Mucosa of rectum (tissue), 2 donors: Measurements from ENCODE around the gene ATP6V0C.
A peak's percentile ranks its signal among the peaks of the same experiment; 100 is the strongest.
"Not testable (repeated sequence)": the region's sequence is repeated elsewhere in the genome, so short reads cannot be mapped to it uniquely, and the experiment has no call there.

Experiments
- H3K27ac ChIP-seq, 2 donors: one replicate each; pipeline ENCODE4 v1.7.0; 2013; ENCODE audit warnings: inconsistent platforms in 2 of 2, low read depth in 2 of 2, low read length in 2 of 2
- H3K27me3 ChIP-seq, 2 donors: one replicate each; pipeline ENCODE4 v1.7.0; 2013; ENCODE audit warnings: low read length in 2 of 2; ENCODE audit not compliant: control insufficient read depth in 2 of 2, insufficient read depth in 2 of 2
- H3K36me3 ChIP-seq, 2 donors: one replicate each; pipeline ENCODE4 v1.7.0; 2013; ENCODE audit warnings: low read length in 2 of 2; ENCODE audit not compliant: control insufficient read depth in 2 of 2, insufficient read depth in 2 of 2
- H3K4me1 ChIP-seq, 2 donors: one replicate each; pipeline ENCODE4 v1.7.0; 2013; ENCODE audit warnings: low read length in 2 of 2, mild to moderate bottlenecking in 1 of 2; ENCODE audit not compliant: control insufficient read depth in 2 of 2, insufficient read depth in 2 of 2
- H3K4me3 ChIP-seq, 2 donors: one replicate each; pipeline ENCODE4 v1.7.0; 2013; ENCODE audit warnings: low read length in 2 of 2
- H3K9ac ChIP-seq, 2 donors: one replicate each; pipeline ENCODE4 v1.7.0; 2013; ENCODE audit warnings: low read length in 2 of 2, low read depth in 1 of 2, mild to moderate bottlenecking in 1 of 2
- H3K9me3 ChIP-seq, 2 donors: one replicate each; pipeline ENCODE4 v1.7.0; 2013; ENCODE audit warnings: low read length in 2 of 2; ENCODE audit not compliant: control insufficient read depth in 2 of 2
- donor health status: healthy.
- donor health status: Normal muscosa, but diverticular disease.

ATP6V0C gene

DNA sequence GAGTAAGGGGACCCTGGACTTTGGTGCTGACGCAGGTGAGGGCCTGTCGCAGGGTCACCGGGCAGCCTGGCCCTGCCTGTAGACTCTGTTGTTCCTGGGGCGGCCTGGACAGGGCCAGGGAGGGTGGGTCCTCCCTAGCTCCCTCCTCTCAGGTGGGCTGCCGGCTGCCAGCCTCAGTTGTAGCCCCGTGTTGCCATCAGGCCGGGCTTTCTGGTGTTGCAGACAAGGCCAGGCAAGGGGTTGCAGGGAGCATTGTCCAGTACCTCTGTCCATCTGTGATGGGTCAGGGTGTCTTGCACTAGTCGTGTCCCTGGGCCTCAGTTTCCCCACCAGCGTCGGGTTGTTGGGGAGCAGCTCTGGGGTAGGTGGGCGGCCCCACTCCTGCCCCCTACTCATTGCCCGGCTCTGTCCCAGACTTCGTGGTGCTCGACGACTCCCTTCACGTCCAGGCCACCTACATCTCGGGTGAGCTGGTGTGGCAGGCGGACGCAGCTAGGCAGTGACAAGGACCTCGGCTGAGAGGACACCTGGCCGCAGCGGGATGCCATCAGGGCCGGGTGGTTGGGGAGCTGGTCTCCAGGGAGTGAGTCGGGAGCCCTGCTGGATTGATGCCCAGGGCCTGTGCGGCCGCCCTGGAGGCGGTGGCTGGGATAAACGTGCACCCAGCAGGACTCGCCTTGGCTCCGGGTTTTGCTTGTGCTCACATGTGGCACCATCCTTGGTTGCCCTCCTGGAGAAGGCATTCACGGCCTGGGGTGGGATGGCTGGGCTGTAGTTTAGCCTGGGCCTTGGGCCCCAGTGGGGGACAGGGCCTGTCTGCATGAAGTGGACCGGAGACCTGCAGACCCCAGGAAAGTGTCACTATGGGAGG, 15.5 kb downstream of the ATP6V0C start:
- no peaks in the 10 kb centered on the region for H3K27me3 ChIP-seq
- no peak overlapping the region for H3K4me3 ChIP-seq
- H3K27ac ChIP-seq = no peak overlapping the region
- H3K9ac ChIP-seq = no peak overlapping the region
- peaks cover 14 to 18% of the 10 kb centered on the region in 2 donors for H3K4me1 ChIP-seq
- peaks cover 19 to 28% of the 10 kb centered on the region in 2 donors for H3K36me3 ChIP-seq
- no peaks in the 10 kb centered on the region for H3K9me3 ChIP-seq

DNA sequence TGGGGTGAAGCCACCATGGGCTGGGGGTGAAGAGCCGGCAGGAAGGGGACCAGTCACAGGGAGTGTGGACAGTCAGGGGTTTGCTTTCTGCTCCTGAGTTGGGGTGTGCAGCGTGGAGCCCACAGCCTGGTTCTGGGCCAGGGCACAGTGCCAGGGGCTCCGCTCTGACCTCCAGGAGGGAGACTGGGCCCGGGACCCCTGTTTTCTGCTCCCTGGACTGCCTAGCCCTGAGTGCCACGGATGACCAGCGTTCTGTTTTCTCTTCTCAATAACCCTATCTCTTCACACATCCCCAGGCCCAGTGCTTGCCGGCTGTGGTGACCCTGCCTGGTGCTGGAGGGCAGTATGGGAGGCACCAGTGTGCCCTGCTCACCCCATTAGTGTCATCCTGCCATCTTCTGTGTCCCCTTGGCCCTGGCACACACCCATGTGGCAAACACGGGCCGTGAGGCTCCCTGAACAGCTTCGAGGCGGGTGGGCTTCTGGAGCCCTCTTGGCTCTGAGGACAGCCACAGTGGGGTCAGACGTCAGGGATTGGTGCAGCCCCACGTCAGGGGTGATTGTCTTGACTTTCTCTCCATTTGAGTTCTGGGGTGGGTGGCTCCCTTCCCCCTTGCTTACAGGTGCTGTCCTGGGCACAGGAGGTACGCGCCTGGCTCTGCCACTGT, 16.3 kb downstream of the ATP6V0C start:
- H3K9ac ChIP-seq = no peak overlapping the region
- peaks cover 14 to 28% of the 10 kb centered on the region in 2 donors for H3K36me3 ChIP-seq
- no peaks in the 10 kb centered on the region for H3K27me3 ChIP-seq
- no peak overlapping the region for H3K4me3 ChIP-seq
- peaks cover 7 to 12% of the 10 kb centered on the region in 2 donors for H3K4me1 ChIP-seq
- no peak overlapping the region for H3K27ac ChIP-seq
- H3K9me3 ChIP-seq = no peaks in the 10 kb centered on the region

DNA sequence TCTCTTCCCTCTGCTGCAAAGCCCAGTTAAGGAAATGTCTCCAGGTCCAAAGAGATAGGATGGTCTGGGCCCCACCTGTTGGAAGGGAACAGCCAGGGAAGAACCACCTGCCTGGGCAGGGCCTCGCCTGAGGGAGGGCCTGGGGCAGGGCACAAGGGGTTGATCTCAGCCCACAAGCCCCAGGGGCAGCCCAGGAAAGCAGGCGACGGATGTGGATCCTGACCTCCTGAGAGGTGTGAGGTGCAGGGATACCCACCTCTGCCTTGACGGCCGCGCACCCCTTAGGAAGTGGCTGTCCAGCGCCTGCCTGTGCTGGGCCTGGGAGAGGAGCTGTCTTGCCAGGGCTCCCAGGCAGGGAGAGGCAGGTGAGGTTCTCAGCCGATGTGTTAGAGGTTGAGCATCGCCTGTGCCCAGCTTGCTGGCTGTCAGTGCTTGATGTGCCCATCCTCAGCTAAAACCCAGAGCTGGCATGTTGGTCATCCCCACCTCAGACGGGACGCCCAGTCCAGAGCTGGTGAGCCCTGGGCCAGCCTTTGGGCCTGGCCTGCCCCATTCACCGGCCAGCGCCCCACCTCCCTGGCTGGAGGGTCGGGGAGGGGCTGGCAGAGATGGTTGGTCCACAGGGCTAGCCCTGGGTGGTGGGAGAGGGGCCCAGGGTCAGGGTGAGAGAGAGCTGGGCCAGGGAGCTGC, 17.0 kb downstream of the ATP6V0C start:
- Histone ChIP-seq H3K27me3 (no peaks in the 10 kb centered on the region), H3K36me3 (peaks cover 14 to 28% of the 10 kb centered on the region in 2 donors), H3K9ac (peak overlapping the region in 1 of 2 donors; percentile 96), H3K9me3 (no peaks in the 10 kb centered on the region), H3K4me3 (no peak overlapping the region), H3K4me1 (peaks cover 7 to 12% of the 10 kb centered on the region in 2 donors), H3K27ac (peak overlapping the region in 1 of 2 donors; percentile 99)

DNA sequence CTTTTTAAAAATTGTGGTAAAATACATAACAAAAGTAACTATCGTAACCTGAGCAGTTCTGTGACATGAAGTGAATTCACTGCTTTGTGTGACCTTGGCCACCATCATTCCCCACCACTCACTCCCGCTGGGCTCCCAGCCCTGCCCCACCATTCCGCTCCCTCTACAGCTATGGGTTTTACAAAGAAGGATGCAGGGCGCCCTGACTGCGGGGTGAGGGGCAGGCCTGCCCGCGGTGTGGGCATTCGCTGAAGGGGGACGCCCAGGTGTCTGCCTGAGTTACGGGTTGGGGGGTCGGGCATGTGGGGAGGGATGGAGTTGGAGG, 17.6 kb downstream of the ATP6V0C start, which contains the start of gene CEMP1:
TSS of gene CEMP1 (minus strand) at position 38 of the 325 bp plus-strand sequence. CDS start 335 bp downstream, outside the sequence.
- Histone ChIP-seq H3K4me1 (peaks cover 12 to 16% of the 10 kb centered on the region in 2 donors), H3K27me3 (no peaks in the 10 kb centered on the region), H3K4me3 (peak within 1 kb of the TSS; percentile 78 to 84), H3K9ac (peak within 1 kb of the TSS; percentile 96 to 99), H3K27ac (peak within 1 kb of the TSS; percentile 96 to 99), H3K36me3 (peaks cover 10 to 22% of the 10 kb centered on the region in 2 donors), H3K9me3 (no peaks in the 10 kb centered on the region)

DNA sequence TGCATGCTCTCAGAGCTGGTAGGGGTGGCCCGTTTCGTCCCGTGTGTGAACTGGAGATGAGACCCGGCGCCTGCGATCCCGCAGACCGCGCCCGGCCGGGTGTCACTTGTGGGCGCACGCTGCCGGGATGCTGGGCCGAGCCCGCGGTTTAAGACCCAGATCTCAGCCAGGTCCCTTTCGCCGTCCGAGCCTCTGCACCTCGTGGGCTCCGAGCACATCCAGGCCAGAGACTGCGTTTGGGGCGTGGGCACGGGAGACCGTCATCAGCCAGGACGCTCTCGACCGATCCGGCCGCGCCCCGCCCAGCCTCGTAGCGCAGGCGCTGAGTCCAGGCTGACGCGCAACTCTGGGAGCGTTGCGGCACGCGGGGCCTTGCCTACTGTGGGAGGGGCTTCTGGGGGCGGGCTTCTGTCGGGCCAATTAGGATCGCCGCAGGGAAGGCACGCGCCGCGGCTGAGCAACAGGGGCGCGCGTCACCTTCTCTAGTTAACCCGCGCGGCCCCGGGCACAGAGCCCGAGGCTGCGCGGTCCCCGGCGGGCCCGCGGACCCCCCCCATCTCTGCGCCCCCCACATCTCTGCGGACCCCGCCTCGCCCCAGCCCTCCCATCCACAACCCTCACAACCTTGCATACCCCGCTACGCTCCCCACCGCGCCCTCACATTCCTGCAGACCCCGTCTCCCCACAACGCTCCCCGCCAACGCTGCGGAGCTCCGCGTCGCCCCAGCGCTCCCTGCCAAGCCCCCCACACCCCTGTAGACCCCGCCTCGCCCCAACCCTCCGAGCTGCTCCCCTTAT, 18.1 kb downstream of the ATP6V0C start:
- peak overlapping the region; percentile 96 to 99 for H3K9ac ChIP-seq
- H3K9me3 ChIP-seq = no peaks in the 10 kb centered on the region
- H3K4me1 ChIP-seq = peaks cover 13 to 18% of the 10 kb centered on the region in 2 donors
- H3K27ac ChIP-seq = peak overlapping the region; percentile 96 to 99
- peaks cover 9 to 21% of the 10 kb centered on the region in 2 donors for H3K36me3 ChIP-seq
- H3K27me3 ChIP-seq = no peaks in the 10 kb centered on the region
- peak overlapping the region; percentile 78 to 84 for H3K4me3 ChIP-seq

DNA sequence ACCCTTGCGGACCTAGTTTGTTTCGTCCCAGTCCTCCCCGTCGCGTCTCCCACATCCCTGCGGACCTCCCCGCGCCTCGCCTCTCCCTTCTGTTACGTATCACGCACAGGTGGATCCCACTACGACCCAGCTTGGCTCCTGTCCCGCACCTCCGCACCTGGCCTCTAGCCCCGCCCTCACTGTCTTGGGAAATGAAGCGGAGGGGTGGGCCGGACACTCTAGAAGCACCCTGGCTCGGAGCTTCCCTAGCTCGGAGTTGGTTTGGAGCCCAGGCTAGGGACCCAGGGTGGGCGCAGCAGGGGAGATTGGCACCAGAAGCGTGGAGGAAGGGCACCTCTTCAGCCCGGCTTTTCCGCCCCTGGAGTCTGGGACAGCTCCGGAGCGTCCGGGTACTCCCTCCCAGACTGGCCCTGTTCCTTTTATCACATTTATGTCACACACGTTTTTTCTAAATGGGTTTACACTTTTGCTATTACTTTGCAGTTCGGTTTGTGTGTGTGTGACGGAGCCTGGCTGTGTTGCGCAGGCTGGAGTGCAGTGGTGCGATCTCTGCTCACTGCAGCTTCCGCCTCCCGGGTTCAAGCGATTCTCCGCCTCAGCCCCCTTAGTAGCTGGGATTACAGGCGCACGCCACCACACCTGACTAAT, 18.9 kb downstream of the ATP6V0C start:
- H3K27ac ChIP-seq = peak overlapping the region; percentile 96 to 99
- no peaks in the 10 kb centered on the region for H3K27me3 ChIP-seq
- H3K9ac ChIP-seq = peak overlapping the region; percentile 96 to 99
- no peaks in the 10 kb centered on the region for H3K9me3 ChIP-seq
- H3K36me3 ChIP-seq = peaks cover 6 to 17% of the 10 kb centered on the region in 2 donors
- peaks cover 13 to 23% of the 10 kb centered on the region in 2 donors for H3K4me1 ChIP-seq
- H3K4me3 ChIP-seq = peak overlapping the region; percentile 76 to 84

DNA sequence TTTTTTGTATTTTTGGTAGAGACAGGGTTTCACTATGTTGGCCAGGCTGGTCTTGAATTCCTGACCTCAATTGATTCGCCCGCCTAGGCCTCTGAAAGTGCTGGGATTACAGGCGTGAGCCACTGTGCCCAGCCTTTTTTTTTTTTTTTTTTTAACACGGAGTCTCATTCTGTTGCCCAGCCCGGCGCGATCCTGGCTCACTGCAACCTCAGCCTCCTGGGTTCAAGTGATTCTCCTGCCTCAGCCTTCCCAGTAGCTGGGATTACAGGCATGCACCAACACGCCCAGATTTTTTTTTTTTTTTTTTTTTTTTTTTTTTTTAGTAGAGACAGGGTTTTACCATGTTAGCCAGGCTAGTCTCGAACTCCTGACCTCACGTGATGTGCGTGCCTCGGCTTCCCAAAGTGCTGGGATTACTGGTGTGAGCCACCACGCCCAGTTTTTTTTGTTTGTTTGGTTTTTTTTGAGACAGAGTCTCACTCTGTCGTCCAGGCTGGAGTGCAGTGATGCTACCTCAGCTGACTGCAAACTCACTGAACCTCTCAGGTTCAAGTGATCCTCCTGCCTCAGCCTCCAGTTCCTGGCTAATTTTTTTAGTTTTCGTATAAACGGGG, 19.5 kb downstream of the ATP6V0C start:
- H3K9ac ChIP-seq = peak overlapping the region in 1 of 2 donors; percentile 96
- H3K4me1 ChIP-seq = peaks cover 13 to 23% of the 10 kb centered on the region in 2 donors

DNA sequence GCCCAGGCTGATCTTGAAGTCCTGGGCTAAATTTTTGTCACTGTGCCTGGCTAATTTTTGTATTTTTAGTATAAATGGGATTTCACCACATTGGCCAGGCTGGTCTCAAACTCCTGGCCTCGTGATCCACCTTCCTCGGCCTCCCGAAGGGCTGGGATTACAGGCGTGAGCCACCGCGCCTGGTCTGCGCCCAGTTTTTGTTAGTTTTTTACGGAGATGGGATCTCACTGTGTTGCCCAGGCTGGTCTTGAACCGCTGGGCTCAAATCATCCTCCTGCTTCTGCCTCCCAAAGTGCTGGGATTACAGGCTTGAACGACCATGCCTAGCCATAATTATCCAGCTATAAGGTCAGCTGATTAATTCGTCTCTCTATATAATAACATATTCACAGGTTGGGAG, 20.2 kb downstream of the ATP6V0C start:
- no peaks in the 10 kb centered on the region for H3K27me3 ChIP-seq
- H3K9ac ChIP-seq = no peak overlapping the region
- no peaks in the 10 kb centered on the region for H3K9me3 ChIP-seq
- H3K27ac ChIP-seq = no peak overlapping the region
- H3K4me1 ChIP-seq = peaks cover 17 to 26% of the 10 kb centered on the region in 2 donors
- no peak overlapping the region for H3K4me3 ChIP-seq
- H3K36me3 ChIP-seq = peaks cover 0 to 7% of the 10 kb centered on the region in 2 donors

More for the DNA sequence above, 19.5 kb downstream of the ATP6V0C start:
- Histone ChIP-seq H3K27ac (peak overlapping the region; percentile 96 to 99), H3K4me3 (peak overlapping the region; percentile 76 to 84), H3K36me3 (peaks cover 6 to 14% of the 10 kb centered on the region in 2 donors)
- H3K9me3 ChIP-seq, H3K27me3 ChIP-seq: not testable (repeated sequence)

DNA sequence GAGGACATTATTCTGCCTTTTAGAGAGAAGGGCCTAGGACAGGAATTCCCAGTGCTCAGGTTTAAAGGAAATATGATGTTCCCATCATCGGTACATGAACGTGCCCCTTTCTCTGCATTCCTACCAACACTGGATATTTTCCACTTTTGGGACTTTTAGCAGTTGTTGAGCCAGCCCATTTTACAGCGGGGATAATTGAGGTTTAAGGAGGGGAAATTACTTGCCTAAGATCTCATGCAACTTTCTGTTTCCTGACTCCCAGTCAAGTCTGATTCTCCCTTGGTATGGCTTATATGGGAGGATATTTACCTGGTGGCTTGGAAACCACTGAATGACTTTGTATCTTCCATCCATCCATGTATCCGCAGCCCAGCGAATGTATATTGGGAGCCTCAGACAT, 20.6 kb downstream of the ATP6V0C start:
- H3K4me3 ChIP-seq, H3K36me3 ChIP-seq, H3K27me3 ChIP-seq, H3K9me3 ChIP-seq, H3K27ac ChIP-seq, H3K9ac ChIP-seq: not testable (repeated sequence)
- peaks cover 20 to 26% of the 10 kb centered on the region in 2 donors for H3K4me1 ChIP-seq
